ENCODE data around the gene SLC25A33.

The SLC25A33 gene

DNA sequence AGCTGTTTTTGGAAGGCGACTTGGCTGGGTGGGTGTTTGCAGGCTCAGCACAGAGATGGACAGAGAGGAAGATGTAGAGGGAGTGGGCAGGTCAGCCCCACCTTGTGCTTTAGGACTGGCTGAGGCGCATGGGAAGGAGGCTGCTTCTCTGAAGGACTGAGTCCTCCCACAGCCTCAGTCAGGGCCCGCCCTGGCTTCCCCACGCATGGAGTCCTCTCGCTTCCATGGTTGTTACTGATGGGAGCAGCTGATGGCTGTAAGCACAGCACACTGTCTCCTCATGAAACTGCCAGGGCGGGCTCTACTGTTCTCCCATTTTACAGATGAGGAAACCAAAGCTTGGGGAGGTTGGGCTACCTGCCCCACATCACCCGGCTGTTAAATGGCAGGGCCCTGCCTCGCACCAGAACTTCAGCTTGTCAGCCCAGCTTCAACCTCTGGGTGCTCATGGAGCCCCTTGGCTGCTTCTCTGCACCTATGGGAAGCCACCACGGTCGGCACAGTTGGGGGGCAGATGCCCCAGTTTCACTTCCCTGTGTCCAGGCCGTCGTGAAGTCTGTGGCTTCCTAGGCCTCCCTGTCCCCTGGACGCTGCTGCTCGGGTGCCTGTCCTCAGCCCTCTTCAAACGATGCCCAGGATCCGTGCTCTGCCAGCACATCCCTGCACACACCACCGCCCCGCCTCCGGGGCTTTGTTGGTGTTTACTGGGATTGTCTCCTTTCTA, 51.8 kb downstream of the SLC25A33 start:
- H3K4me3 ChIP-seq (ENCODE audit: low read depth in 1 of 2, low read length in 1 of 2) = no peak overlapping the region
- H3K4me1 ChIP-seq (ENCODE audit: control insufficient read depth in 1 of 2, insufficient read depth in 1 of 2, low read depth in 1 of 2, low read length in 1 of 2) = peaks cover 20% of the 10 kb centered on the region in 2 experiments

DNA sequence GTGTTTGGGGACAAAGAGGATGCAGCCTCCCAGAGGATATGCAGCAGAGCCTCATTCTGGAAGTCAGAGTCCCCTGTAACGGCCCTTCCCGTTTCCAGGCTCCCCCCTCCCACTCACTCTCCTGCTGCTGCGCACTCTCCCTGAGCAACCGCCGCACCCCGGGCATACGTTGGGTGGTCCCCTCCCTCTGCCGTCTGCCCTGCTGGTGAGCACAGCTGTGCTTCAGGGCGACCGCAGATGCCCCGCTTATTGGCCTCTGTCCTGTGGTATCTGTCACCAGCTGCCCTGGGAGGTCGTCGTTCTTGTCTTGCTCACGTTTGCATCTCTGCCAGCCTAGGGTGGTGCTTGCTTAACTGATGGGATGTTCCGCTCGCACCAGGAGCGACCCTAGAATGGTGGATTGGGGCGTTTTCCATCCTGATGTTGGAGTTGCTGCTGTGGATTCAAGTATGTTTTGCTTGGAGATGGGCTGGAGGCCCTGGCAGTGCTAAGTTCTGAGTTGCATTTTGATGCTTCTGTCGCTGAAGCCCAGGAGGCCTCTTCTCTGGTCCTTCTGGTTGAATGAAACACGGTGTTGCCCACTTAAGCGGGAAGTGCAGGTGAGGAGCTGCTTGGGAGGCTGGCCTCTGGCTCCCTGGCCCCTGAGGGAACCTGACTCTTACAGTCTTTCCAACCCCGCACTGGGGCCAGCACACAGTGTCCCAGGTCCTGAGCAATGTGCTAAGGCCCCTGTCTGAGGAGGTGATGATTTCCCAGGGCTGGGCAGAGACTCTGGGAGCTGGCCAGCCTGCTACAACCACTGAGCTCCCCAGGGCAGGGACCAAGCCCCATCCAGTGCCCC, 52.6 kb downstream of the SLC25A33 start:
- TF ChIP-seq, protein P1, sequence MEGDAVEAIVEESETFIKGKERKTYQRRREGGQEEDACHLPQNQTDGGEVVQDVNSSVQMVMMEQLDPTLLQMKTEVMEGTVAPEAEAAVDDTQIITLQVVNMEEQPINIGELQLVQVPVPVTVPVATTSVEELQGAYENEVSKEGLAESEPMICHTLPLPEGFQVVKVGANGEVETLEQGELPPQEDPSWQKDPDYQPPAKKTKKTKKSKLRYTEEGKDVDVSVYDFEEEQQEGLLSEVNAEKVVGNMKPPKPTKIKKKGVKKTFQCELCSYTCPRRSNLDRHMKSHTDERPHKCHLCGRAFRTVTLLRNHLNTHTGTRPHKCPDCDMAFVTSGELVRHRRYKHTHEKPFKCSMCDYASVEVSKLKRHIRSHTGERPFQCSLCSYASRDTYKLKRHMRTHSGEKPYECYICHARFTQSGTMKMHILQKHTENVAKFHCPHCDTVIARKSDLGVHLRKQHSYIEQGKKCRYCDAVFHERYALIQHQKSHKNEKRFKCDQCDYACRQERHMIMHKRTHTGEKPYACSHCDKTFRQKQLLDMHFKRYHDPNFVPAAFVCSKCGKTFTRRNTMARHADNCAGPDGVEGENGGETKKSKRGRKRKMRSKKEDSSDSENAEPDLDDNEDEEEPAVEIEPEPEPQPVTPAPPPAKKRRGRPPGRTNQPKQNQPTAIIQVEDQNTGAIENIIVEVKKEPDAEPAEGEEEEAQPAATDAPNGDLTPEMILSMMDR (IDR thresholded peaks at IDR 0.05) = no peak
- no peak overlapping the region for H3K27ac ChIP-seq

More for the DNA sequence above, 51.8 kb downstream of the SLC25A33 start:
- Histone ChIP-seq H3K27me3 (peaks cover 13% of the 10 kb centered on the region), H3K27ac (no peak overlapping the region), H3K9me3 (no peaks in the 10 kb centered on the region), H3K36me3 (no peaks in the 10 kb centered on the region)
- TF ChIP-seq, protein P1 (IDR thresholded peaks at IDR 0.05) = no peak

DNA sequence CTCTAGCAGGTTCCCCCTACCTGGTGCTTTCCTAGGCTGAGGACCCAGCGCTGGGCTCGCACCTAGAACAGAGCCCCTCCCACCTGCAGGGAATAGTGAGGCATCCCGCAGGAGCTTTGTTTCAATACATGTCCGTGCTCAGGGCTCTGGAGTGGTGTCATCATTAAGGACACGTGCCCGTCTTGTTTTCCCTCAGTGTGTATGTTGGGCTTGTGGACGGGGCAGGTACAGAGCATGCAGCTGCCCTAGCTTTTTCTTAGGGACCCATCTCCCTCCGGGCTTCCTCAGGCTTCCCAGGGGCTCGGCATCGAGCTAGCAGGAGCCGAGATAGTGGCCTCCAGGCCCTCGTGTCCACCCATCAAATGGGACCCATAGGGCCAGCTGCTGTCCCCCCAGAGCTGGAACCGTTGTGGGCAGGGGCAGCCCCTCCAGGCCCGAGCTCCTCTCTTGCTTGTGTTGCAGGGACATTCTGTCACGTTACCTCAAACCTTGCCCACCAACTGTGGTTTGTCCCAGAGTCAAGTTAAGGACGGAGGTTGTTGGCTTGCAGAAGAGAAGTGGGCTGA, 53.3 kb downstream of the SLC25A33 start:
- Histone ChIP-seq H3K36me3 (peaks cover 5% of the 10 kb centered on the region), H3K27ac (no peak overlapping the region), H3K9me3 (no peaks in the 10 kb centered on the region), H3K4me3 (ENCODE audit: low read depth in 1 of 2, low read length in 1 of 2) (no peak overlapping the region), H3K4me1 (ENCODE audit: control insufficient read depth in 1 of 2, insufficient read depth in 1 of 2, low read depth in 1 of 2, low read length in 1 of 2) (peaks cover 20% of the 10 kb centered on the region in 2 experiments), H3K27me3 (peaks cover 13% of the 10 kb centered on the region)
- TF ChIP-seq, protein P1 (IDR thresholded peaks at IDR 0.05) = no peak

More for the DNA sequence above, 52.6 kb downstream of the SLC25A33 start:
- no peak overlapping the region for H3K4me3 ChIP-seq (ENCODE audit: low read depth in 1 of 2, low read length in 1 of 2)
- H3K27me3 ChIP-seq = peaks cover 13% of the 10 kb centered on the region
- H3K36me3 ChIP-seq = peaks cover under 1% of the 10 kb centered on the region
- H3K9me3 ChIP-seq = no peaks in the 10 kb centered on the region
- peaks cover 20% of the 10 kb centered on the region in 2 experiments for H3K4me1 ChIP-seq (ENCODE audit: control insufficient read depth in 1 of 2, insufficient read depth in 1 of 2, low read depth in 1 of 2, low read length in 1 of 2)

DNA sequence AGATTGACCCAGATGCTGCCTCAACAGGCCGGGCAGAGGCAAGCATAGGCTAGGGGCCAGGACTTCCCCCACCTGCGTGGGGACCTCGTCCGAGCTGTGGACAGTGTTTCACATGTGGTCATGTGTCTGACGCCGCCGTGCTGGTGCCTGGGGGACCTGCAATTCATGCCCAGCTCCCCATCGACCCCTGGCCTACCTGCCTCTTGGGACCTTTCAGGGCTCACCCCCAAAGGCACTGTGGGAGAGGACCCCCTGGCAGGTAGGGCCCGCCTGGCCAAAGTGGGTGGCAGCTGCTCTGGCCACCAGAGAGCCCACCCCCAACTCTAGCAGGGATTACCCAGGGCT, 53.9 kb downstream of the SLC25A33 start:
- TF ChIP-seq, protein P1 (IDR thresholded peaks at IDR 0.05) = no peak
- H3K4me3 ChIP-seq (ENCODE audit: low read depth in 1 of 2, low read length in 1 of 2) = no peak overlapping the region
- H3K9me3 ChIP-seq = no peaks in the 10 kb centered on the region
- H3K36me3 ChIP-seq = peaks cover 5% of the 10 kb centered on the region
- peaks cover 18 to 19% of the 10 kb centered on the region in 2 experiments for H3K4me1 ChIP-seq (ENCODE audit: control insufficient read depth in 1 of 2, insufficient read depth in 1 of 2, low read depth in 1 of 2, low read length in 1 of 2)
- peaks cover 13% of the 10 kb centered on the region for H3K27me3 ChIP-seq
- H3K27ac ChIP-seq = no peak overlapping the region

DNA sequence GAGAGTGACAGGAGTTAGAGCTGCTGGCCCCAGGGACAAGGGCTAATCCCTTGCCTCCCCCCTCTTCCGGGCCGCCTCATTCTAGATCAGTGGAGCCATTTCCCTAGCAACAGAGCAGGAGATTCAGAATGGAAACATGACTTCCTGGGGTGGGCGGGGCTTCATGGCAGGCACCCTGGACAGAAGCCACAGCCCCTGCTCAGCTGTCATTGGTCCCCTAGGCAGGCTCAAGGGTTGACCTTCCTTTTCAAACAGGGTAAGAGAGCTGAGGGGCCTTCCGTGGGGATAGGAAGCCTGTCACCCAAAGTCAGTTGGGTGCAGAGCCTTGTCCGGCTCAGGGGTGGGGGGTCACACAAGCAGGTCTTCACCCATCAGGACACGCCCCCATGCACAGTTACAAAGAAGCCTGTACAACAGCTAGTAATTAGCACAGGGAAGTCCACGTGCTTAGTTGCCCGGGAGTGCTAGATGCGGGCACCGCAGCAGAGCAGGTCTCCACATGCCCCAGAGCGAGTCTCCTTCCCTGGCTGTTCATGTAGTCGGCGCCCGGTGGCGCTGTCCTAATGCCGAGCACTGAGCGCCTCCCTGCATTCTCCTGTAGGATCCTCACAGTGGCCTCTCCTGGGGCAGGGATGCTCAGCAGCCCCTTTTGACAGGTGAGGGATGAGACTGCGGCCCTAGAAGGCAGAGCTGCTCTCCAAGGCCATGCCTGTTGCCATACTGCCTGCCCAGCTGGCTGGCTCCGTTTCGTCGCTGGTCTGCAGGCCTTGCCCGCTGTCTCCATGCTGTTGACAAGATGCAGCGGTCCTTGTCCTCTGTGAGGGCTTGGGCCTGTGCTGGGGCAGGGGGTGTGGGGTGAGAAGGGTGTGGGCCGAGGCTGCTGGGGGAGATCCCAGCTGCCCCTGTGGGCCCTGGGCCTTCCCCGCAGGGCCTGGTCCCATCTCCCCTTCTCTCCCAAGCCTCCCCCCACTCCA, 54.5 kb downstream of the SLC25A33 start:
- Histone ChIP-seq H3K27ac (no peak overlapping the region), H3K4me3 (ENCODE audit: low read depth in 1 of 2, low read length in 1 of 2) (no peak overlapping the region)

More for the DNA sequence above, 54.5 kb downstream of the SLC25A33 start:
- H3K27me3 ChIP-seq = peaks cover 13% of the 10 kb centered on the region
- peaks cover 5% of the 10 kb centered on the region for H3K36me3 ChIP-seq
- peaks cover 15 to 16% of the 10 kb centered on the region in 2 experiments for H3K4me1 ChIP-seq (ENCODE audit: control insufficient read depth in 1 of 2, insufficient read depth in 1 of 2, low read depth in 1 of 2, low read length in 1 of 2)
- no peaks in the 10 kb centered on the region for H3K9me3 ChIP-seq
- TF ChIP-seq, protein P1 (IDR thresholded peaks at IDR 0.05) = no peak
